Pancreas (tissue), 10 donors: ENCODE measurements around the gene ZNF662. TPM values are rescaled to one million over a fixed set of nuclear protein-coding genes. Genes with fewer than 3 reads are reported as not detected.

Experiments
- ATAC-seq, 4 donors: fragments of 200-7000 bp; cut with Tn5 transposase; one replicate each; pipeline versions ENCODE4 v1.8.0 to v1.9.1; 2020; ENCODE audit warnings: mild to moderate bottlenecking in 4 of 4, moderate library complexity in 4 of 4
- DNase-seq, 6 donors: peaks; one replicate each; pipeline ENCODE4 v3.0.0-alpha.2; 2020
- FAIRE-seq: peaks from 2 replicates; lab custom pipeline; 2012; peaks lifted over from hg19 to GRCh38; lab: Jason Lieb, UNC
- H3K27ac ChIP-seq, 4 donors: fragments of 200-600 bp; sonication (generic); 1 replicate in 3 of 4; 2 replicates in 1 of 4; pipeline versions ENCODE4 v1.5.0 to v1.8.0; 2020
- H3K27me3 ChIP-seq, 4 donors: fragments of 200-600 bp; one replicate each; pipeline ENCODE4 v1.8.0; 2021
- H3K36me3 ChIP-seq, 3 donors: fragments of 200-600 bp; sonication (generic) in 1 of 3; one replicate each; pipeline versions ENCODE4 v1.5.0 to v1.8.0; 2020 to 2021
- H3K4me1 ChIP-seq, 3 donors: fragments of 200-600 bp; one replicate each; pipeline ENCODE4 v1.8.0; 2021
- H3K4me3 ChIP-seq, 4 donors: fragments of 200-600 bp; sonication (generic) in 2 of 4; one replicate each; pipeline versions ENCODE4 v1.5.0 to v1.8.0; 2020 to 2021
- H3K9me3 ChIP-seq, 4 donors: fragments of 200-600 bp; one replicate each; pipeline ENCODE4 v1.8.0; 2021
- WGBS, 2 donors: extraction: QIAGEN DNeasy Blood & Tissue Kit; methylation state at CpG; one replicate each; pipeline ENCODE4 v1.1.7; 2013; 5-methylcytosine and 5-hydroxymethylcytosine counted together
- intact Hi-C, 3 donors: fragments of 100-400 bp; cut with DNase I; formaldehyde crosslinking; loops; one replicate each; pipeline versions ENCODE4 v1.11.1 to v1.14.2; 2022
- polyA plus RNA-seq, 2 donors: library from polyadenylated mRNA; stranded (reverse); fragments of 200-250 nt; gene quantifications; one replicate each; pipeline ENCODE4 v1.2.3, GENCODE V29; 2013
- total RNA-seq, 6 donors: library from RNA; stranded (reverse); fragmentation: NEBNext Ultra II Directional in 4 of 6; extraction: Animal tissue kit (Norgen Biotek cat#: 25700) in 4 of 6; gene quantifications; one replicate each; pipeline versions ENCODE4 v1.2.1 to v1.2.4, GENCODE V29; 2021 to 2023
- TF ChIP-seq, protein P1 (sequence below), 4 donors: fragments of 200-600 bp; sonication (generic) in 3 of 4; IDR thresholded peaks; one replicate each; pipeline versions ENCODE4 v1.5.0 to v1.8.0; 2021; ENCODE audit warnings: antibody characterized with exemption in 4 of 4
- donor health status: healthy with polysubstance abuse.
- donor health status: DM: no; HTN: no; CAD: no; lungs with moderate emphysema.
- donor health status: DM: no; HTN: no; CAD: no.
- donor health status: control.
- donor health status: control.
- donor health status: Bipolar disorder and iron deficiency.
- donor health status: DM: yes; HTN: yes; CAD: no.
- donor health status: DM: no; HTN: no; CAD: no.
- donor health status: DM: no; HTN: no; CAD: no.
- donor health status: DM: yes; HTN: yes; CAD: no.

The ZNF662 gene
- total and polyA plus RNA-seq, 8 donors: 5.4 to 10.3 (median 8.4) TPM

DNA sequence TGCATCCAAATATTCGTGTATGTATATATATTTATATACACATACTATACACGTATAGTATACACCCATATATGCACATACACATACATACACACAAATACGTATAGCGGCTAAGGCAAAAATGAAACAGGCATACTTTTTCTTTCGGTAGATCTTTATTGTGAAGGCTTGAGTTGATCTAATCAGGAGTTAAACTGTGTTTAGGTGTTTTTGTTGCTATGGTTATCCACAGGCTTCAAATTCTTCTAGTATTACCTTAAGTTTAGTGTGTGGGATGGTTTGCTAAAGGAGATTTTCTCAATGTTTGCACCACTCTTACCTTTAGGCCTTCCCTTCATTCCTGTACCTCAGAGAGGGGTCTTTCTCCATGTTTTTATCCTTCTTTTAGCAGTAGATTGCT is 28.2 kb downstream of the ZNF662 start:
- 78 to 82% methylated on average over 5 of the region's 5 CpGs for WGBS, 2 donors
- ATAC-seq: no peak

DNA sequence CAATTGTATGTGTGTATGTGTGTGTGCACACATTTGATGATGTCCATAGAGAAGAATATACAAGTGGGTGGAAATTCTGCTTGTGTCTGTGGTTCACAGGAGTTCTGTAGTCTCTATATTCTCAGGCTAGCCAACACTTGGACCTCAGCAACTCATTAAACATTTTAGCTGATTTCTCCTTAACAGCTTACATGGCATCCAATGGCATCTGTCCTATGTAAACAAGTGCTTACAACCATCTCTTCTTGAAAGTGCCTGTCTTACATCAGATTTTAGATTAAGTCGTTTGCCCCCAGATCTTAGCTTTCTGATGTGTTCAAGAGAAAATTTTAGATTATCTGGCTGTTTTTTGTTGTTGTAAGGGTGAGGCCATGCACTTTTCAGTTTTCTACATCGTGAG is 29.0 kb downstream of the ZNF662 start:
- Histone ChIP-seq H3K4me1 (no peaks in the 10 kb centered on the region), H3K9me3 (no peaks in the 10 kb centered on the region), H3K27ac (no peak overlapping the region), H3K27me3 (no peaks in the 10 kb centered on the region), H3K36me3 (no peaks in the 10 kb centered on the region), H3K4me3 (no peak overlapping the region)
- ATAC-seq: no peak
- intact Hi-C loops: no loop called here
- no peak for FAIRE-seq
- TF ChIP-seq, protein P1, sequence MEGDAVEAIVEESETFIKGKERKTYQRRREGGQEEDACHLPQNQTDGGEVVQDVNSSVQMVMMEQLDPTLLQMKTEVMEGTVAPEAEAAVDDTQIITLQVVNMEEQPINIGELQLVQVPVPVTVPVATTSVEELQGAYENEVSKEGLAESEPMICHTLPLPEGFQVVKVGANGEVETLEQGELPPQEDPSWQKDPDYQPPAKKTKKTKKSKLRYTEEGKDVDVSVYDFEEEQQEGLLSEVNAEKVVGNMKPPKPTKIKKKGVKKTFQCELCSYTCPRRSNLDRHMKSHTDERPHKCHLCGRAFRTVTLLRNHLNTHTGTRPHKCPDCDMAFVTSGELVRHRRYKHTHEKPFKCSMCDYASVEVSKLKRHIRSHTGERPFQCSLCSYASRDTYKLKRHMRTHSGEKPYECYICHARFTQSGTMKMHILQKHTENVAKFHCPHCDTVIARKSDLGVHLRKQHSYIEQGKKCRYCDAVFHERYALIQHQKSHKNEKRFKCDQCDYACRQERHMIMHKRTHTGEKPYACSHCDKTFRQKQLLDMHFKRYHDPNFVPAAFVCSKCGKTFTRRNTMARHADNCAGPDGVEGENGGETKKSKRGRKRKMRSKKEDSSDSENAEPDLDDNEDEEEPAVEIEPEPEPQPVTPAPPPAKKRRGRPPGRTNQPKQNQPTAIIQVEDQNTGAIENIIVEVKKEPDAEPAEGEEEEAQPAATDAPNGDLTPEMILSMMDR (IDR thresholded peaks at IDR 0.05): no peak
- 49 to 51% methylated on average over 2 of the region's 2 CpGs for WGBS, 2 donors
- DNase-seq: no peak

More for the DNA sequence above, 28.2 kb downstream of the ZNF662 start:
- no peaks in the 10 kb centered on the region for H3K36me3 ChIP-seq
- no peaks in the 10 kb centered on the region for H3K27me3 ChIP-seq
- no peak for FAIRE-seq
- DNase-seq: no peak
- no peak overlapping the region for H3K4me3 ChIP-seq
- TF ChIP-seq, protein P1 (IDR thresholded peaks at IDR 0.05): no peak
- H3K9me3 ChIP-seq: no peaks in the 10 kb centered on the region
- no peaks in the 10 kb centered on the region for H3K4me1 ChIP-seq
- intact Hi-C loops: no loop called here
- no peak overlapping the region for H3K27ac ChIP-seq

DNA sequence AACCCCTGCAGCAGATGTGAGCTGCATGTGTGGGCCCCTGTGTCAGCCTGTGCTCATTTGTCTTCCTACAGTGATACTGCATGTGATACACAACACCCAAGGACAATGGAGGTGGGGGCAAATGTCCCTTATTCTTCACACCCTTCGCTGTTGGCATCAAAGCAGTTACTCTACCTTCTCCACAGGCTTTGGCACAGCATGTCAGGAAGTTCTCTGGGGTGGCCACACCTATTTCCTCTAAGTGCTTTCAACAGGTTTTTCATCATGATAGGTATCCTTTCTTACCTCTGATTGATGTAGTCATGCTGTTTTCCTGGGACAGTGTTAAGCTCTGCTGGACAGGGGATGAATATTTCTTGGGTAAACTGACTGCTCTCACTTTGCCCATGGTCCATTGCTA is 29.5 kb downstream of the ZNF662 start:
- no peaks in the 10 kb centered on the region for H3K27me3 ChIP-seq
- H3K9me3 ChIP-seq: no peaks in the 10 kb centered on the region
- WGBS, 2 donors: 87 to 92% methylated on average over 1 of the region's 1 CpG
- no peak overlapping the region for H3K27ac ChIP-seq
- FAIRE-seq (no peak), DNase-seq (no peak), ATAC-seq (no peak)
- H3K4me3 ChIP-seq: peak overlapping the region in 1 of 4 donors; percentile 40
- no peaks in the 10 kb centered on the region for H3K4me1 ChIP-seq
- intact Hi-C loops: no loop called here
- H3K36me3 ChIP-seq: no peaks in the 10 kb centered on the region
- TF ChIP-seq, protein P1 (IDR thresholded peaks at IDR 0.05): no peak

DNA sequence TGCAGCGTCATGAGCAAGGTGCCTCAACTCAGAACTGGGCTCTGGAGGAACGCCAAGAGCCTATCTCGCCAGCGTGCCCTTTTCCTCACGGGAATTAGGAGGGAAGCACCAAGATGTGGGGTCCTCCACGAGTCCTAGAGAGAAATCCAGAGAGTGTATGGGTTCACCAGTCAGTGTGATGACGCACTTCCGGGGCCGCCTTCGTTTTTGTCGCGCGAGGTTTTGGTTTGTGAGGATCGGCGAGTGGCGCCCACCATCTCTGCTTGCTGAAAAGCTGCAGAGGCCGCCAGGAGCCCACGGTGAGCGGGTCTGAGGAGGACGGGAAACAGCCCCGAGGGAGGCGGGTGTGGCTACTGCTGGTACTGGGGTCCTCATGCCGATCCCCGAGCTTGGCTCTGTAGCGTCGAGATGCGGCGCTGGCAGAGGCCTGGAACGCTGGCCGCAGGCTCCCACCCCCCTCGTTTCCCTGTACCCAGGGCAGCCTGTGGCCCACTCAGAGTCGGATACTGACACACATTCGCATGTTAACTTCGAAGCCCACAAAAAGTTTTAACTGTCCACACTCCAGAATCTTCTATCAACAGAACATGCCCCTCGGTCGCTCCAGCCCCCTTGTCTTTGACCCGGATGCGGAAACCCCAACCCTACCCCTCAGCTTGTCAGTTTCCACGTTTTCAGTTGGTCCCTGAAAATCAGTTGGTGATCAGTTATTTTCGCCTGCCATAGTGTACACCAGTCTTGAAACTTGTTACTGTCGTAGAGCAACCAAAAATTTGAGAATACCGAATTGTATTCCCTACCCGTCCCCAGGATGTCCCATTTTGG is 30.4 kb downstream of the ZNF662 start:
- peak; percentile 32 to 67 (median 54) for DNase-seq
- FAIRE-seq: no peak
- peak; percentile 82 to 94 (median 91) for ATAC-seq

More for the DNA sequence above, 30.4 kb downstream of the ZNF662 start:
- Histone ChIP-seq H3K27ac (no peak overlapping the region), H3K4me1 (no peaks in the 10 kb centered on the region), H3K9me3 (no peaks in the 10 kb centered on the region), H3K4me3 (peak overlapping the region in 3 of 4 donors; percentile 8 to 47 (median 40)), H3K27me3 (no peaks in the 10 kb centered on the region), H3K36me3 (no peaks in the 10 kb centered on the region)
- intact Hi-C loops: no loop called here
- TF ChIP-seq, protein P1 (IDR thresholded peaks at IDR 0.05): no peak
- WGBS, 2 donors: 47 to 73% methylated on average over 43 of the region's 43 CpGs
